ENCODE results near the gene FOXP3. TPM values are rescaled to one million over a fixed set of nuclear protein-coding genes. Genes with fewer than 3 reads are reported as not detected.

Gene FOXP3
- total and polyA plus RNA-seq, 2 experiments from 2014 or later: 0.03 TPM; not detected in 1

DNA sequence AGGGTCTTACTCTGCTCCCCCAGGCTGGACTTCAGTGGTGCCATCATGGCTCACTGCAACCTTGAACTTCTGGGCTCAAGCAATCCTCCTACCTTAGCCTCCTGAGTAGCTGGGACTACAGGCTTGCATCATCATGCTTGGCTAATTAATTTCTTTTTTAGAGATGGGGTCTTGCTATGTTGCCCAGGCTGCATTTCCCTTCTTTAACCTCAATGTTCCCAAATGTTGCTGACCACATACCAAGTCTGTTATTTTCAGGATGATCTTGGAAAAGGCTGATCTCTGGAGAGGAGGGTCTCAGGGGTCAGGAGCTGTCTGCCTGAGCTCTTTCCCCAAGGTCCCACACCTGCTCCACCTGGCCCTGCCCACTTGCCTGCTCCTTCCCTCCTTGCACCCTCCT lies 44.4 kb downstream of the FOXP3 start:
- TF ChIP-seq EZH2 (IDR thresholded peaks at IDR 0.05; ENCODE audit: borderline replicate concordance) (no peak), EZH2phosphoT487 (IDR thresholded peaks at IDR 0.05; ENCODE audit: low read depth, severe bottlenecking, unreplicated experiment) (no peak), CTCF (IDR thresholded peaks at IDR 0.05; ENCODE audit: poor library complexity) (no peak)
- no peak for DNase-seq (ENCODE audit: low spot score)
- Histone ChIP-seq H3K27me3 (no peaks in the 10 kb centered on the region), H3K4me1 (ENCODE audit: insufficient read depth) (no peaks in the 10 kb centered on the region), H3K9me2 (replicated peaks; ENCODE audit: insufficient read depth) (no peaks in the 10 kb centered on the region), H2AFZ (no peak overlapping the region), H3K36me3 (replicated peaks; ENCODE audit: insufficient read depth, low read depth) (no peaks in the 10 kb centered on the region), H3K9me3 (ENCODE audit: low read depth) (no peaks in the 10 kb centered on the region), H3K4me3 (no peak overlapping the region), H3K4me2 (no peak overlapping the region), H4K20me1 (ENCODE audit: insufficient read depth, poor library complexity, severe bottlenecking) (no peaks in the 10 kb centered on the region), H3K79me2 (no peaks in the 10 kb centered on the region), H3K27ac (no peak overlapping the region)

DNA sequence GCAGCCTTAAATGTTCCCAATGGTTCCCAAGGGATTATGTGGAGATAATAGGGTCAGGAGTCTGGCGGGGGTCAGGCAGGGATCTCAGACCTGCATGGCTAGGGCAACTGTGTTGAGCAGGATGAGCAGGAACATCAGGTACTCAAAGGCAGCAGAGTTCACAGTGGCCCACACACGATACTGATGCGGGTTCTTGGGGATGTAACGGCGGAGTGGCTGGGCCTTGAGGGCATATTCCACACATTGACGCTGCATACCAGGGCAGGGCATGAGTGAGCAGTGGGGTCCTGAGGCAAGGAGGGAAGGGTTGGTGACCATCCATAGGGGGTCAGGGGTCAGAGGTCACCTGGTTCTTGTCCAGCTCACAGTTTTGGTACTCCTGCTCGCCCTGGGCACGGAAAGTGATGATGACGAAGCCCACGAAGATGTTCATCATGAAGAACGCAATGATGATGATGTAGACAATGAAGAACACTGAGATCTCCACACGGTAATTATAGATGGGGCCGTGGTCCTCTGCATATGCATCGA lies 49.4 kb downstream of the FOXP3 start:
- no peaks in the 10 kb centered on the region for H3K9me2 ChIP-seq (replicated peaks; ENCODE audit: insufficient read depth)
- no peaks in the 10 kb centered on the region for H3K27me3 ChIP-seq
- H3K4me3 ChIP-seq: no peak overlapping the region
- no peak overlapping the region for H3K27ac ChIP-seq
- no peak overlapping the region for H2AFZ ChIP-seq
- H3K9me3 ChIP-seq (ENCODE audit: low read depth): no peaks in the 10 kb centered on the region
- no peak for DNase-seq (ENCODE audit: low spot score)
- no peaks in the 10 kb centered on the region for H4K20me1 ChIP-seq (ENCODE audit: insufficient read depth, poor library complexity, severe bottlenecking)
- no peaks in the 10 kb centered on the region for H3K4me1 ChIP-seq (ENCODE audit: insufficient read depth)
- TF ChIP-seq EZH2 (IDR thresholded peaks at IDR 0.05; ENCODE audit: borderline replicate concordance) (no peak), CTCF (IDR thresholded peaks at IDR 0.05; ENCODE audit: poor library complexity) (no peak), EZH2phosphoT487 (IDR thresholded peaks at IDR 0.05; ENCODE audit: low read depth, severe bottlenecking, unreplicated experiment) (no peak)
- no peak overlapping the region for H3K4me2 ChIP-seq
- H3K79me2 ChIP-seq: no peaks in the 10 kb centered on the region
- WGBS (ENCODE audit: low lambda C conversion rate, missing lambda C conversion rate): 85% methylated on average over 14 of the region's 14 CpGs
- H3K36me3 ChIP-seq (replicated peaks; ENCODE audit: insufficient read depth, low read depth): no peaks in the 10 kb centered on the region

DNA sequence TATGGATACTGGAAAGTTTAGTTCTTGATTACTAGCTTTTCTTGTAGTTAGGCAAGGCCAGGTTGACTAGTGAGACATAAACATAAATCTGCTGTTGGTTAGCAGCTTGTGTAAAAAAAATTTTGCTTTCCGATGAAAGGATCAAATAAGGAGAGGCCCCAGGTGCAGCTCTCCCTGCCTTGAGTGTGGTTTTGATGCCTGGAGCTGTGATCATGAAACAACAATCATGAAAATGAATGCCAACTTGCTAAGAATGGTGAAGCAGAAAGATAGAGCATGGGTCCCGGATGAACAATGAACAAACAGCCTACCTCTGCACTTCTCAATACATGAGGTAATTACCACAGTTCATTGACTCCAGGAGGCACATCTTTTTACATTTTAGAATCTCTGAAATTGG lies 50.1 kb downstream of the FOXP3 start:
- H2AFZ ChIP-seq: no peak overlapping the region
- H4K20me1 ChIP-seq (ENCODE audit: insufficient read depth, poor library complexity, severe bottlenecking): no peaks in the 10 kb centered on the region
- no peaks in the 10 kb centered on the region for H3K27me3 ChIP-seq
- no peaks in the 10 kb centered on the region for H3K36me3 ChIP-seq (replicated peaks; ENCODE audit: insufficient read depth, low read depth)
- no peak for DNase-seq (ENCODE audit: low spot score)
- H3K79me2 ChIP-seq: no peaks in the 10 kb centered on the region
- no peaks in the 10 kb centered on the region for H3K9me3 ChIP-seq (ENCODE audit: low read depth)
- no peak overlapping the region for H3K4me2 ChIP-seq
- H3K4me1 ChIP-seq (ENCODE audit: insufficient read depth): no peaks in the 10 kb centered on the region
- H3K4me3 ChIP-seq: no peak overlapping the region
- TF ChIP-seq EZH2phosphoT487 (IDR thresholded peaks at IDR 0.05; ENCODE audit: low read depth, severe bottlenecking, unreplicated experiment) (no peak), EZH2 (IDR thresholded peaks at IDR 0.05; ENCODE audit: borderline replicate concordance) (no peak), CTCF (IDR thresholded peaks at IDR 0.05; ENCODE audit: poor library complexity) (no peak)
- 93% methylated on average over 2 of the region's 2 CpGs for WGBS (ENCODE audit: low lambda C conversion rate, missing lambda C conversion rate)
- no peak overlapping the region for H3K27ac ChIP-seq
- no peaks in the 10 kb centered on the region for H3K9me2 ChIP-seq (replicated peaks; ENCODE audit: insufficient read depth)

DNA sequence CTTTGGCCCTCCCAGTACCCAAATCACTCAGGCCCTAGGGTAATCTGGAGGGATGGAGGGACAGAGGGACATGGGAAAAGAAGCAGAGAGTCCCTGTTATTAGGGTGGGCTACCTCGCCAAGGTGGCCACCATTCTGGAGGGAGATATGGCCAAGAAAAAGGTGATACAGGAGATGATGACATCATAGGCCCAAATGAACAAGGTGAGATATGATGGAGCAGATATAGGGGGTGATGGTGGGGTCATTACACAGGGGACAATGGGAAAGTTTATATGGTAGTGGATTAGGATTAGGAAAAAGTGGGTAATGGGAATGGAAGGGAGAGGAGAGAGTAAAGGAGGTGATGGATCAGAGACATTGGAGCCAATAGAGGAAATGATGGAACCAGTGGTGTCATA lies 51.6 kb downstream of the FOXP3 start:
- Histone ChIP-seq H3K27ac (no peak overlapping the region), H3K9me2 (replicated peaks; ENCODE audit: insufficient read depth) (no peaks in the 10 kb centered on the region), H2AFZ (no peak overlapping the region), H3K79me2 (no peaks in the 10 kb centered on the region), H4K20me1 (ENCODE audit: insufficient read depth, poor library complexity, severe bottlenecking) (no peaks in the 10 kb centered on the region), H3K4me3 (no peak overlapping the region), H3K36me3 (replicated peaks; ENCODE audit: insufficient read depth, low read depth) (no peaks in the 10 kb centered on the region), H3K27me3 (no peaks in the 10 kb centered on the region), H3K9me3 (ENCODE audit: low read depth) (no peaks in the 10 kb centered on the region), H3K4me2 (no peak overlapping the region), H3K4me1 (ENCODE audit: insufficient read depth) (no peaks in the 10 kb centered on the region)
- 50% methylated on average over 1 of the region's 1 CpG for WGBS (ENCODE audit: low lambda C conversion rate, missing lambda C conversion rate)
- DNase-seq (ENCODE audit: low spot score): no peak
- TF ChIP-seq EZH2 (IDR thresholded peaks at IDR 0.05; ENCODE audit: borderline replicate concordance) (no peak), EZH2phosphoT487 (IDR thresholded peaks at IDR 0.05; ENCODE audit: low read depth, severe bottlenecking, unreplicated experiment) (no peak), CTCF (IDR thresholded peaks at IDR 0.05; ENCODE audit: poor library complexity) (no peak)

Data from hepatocyte (in vitro differentiated cells).